Epithelial cell of prostate (primary cell): ENCODE measurements around the gene KSR2.
"Not testable (repeated sequence)": the region's sequence is repeated elsewhere in the genome, so short reads cannot be mapped to it uniquely, and the experiment has no call there.

Experiments
- DNase-seq: peaks from one replicate; pipeline ENCODE4 v3.0.0-alpha.2; 2011; ENCODE audit warnings: low read depth, low spot score
- H3K27ac ChIP-seq: fragments of 450-650 bp; 2 replicates; pipeline ENCODE4 v1.5.1; 2017; ENCODE audit warnings: mild to moderate bottlenecking

KSR2 gene

DNA sequence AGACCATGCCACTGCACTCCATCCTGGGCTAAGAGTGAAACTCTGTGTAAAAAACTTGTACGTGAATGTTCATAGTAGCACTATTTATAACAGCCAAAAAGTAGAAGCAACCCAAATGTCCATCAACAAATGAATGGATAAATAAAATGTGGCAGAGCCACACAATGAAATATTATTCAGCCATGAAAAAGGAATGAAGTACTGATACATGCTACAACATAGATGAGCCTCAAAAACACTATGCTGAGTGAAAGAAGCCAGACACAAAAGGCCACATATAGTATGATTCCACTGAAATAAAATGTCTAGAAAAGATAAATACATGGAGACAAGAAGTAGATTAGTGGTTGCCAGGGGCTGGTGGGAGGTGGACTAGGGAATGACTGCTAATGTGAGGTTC, 72.8 kb downstream of the KSR2 start:
- DNase-seq: no peak
- H3K27ac ChIP-seq: no peak overlapping the region

- H3K27ac ChIP-seq: no peak overlapping the region
- DNase-seq: no peak
Observed at GRCh38 chr12:117892441-117892840, 76.3 kb downstream of the KSR2 start.

DNA sequence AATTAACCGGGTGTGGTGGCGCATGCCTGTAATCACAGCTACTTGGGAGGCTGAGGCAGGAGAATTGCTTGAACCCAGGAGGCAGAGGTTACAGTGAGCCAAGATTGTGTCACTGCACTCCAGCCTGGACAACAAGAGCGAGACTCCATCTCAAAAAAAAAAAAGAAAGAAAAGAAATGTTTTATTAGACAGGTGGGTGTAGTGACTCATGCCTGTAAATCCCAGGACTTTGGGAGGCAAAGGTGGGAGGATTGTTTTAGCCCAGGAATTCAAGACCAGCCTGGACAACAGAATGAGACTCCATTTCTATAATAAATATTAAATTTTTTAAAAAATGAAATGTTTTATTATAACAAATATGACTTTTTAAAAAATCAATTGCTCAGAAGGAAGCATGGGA, 77.5 kb downstream of the KSR2 start:
- H3K27ac ChIP-seq, DNase-seq: not testable (repeated sequence)

- no peak for DNase-seq
- no peak overlapping the region for H3K27ac ChIP-seq
Observed at GRCh38 chr12:117890644-117891043, 78.1 kb downstream of the KSR2 start.

DNA sequence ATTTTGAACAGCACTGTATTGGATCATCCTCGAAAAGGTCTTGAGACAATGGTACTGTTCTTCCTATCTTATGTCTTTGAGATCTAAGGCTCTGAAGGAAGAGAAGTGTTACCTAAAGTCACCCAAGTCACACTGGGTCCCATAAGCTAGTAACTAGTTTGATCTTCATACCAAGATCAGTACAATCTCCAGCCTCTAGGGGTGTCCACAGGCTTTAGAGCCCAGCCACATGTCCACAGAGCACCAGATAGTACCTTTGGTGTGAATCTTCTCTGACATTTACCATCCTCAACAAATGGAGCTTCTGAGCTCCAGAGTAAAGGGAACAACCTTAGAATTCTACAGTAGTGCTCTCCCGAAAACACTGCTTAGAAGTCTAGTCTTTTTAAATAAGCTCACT, 78.7 kb downstream of the KSR2 start:
- no peak overlapping the region for H3K27ac ChIP-seq
- DNase-seq: no peak

- H3K27ac ChIP-seq: no peak overlapping the region
- DNase-seq: no peak
Observed at GRCh38 chr12:117889098-117889497, 79.7 kb downstream of the KSR2 start.

DNA sequence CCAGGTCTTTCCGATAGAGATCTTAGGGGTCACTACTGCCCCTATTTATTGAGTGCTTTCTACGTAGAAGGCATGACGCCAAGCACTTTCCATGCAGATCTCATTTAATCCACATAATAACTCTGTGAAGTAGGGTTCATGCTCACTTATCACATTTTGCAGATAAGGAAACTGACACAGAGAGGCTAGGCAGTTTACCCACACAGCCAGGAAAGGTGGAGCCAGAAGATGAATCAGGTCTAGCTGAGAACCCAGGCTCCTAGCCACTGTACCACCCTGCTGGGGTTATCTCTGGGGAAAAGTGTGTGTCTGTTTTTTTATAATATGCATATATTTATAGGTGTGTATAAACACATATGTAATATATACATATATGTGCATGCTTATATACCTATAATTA, 83.6 kb downstream of the KSR2 start:
- H3K27ac ChIP-seq: no peak overlapping the region
- no peak for DNase-seq

DNA sequence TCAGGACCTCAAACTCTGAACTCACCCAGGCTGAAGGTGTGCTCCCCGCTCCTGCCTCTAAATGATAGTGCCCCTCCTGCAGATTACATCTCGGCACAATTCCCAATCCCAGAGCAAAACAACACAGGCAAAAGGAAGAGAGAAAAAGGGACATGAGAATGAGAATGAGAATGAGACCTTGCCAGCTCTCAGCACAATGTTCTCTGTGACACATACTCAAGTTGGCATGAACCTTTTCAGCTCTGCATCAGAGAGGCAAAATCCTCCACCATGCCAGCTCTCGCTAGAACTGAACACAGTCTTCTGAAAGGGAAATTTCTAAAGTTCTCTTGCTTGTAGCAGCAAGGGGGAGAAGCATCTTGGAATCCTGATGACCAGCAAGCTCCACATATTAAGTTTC, 84.6 kb downstream of the KSR2 start:
- no peak for DNase-seq
- no peak overlapping the region for H3K27ac ChIP-seq

- H3K27ac ChIP-seq: no peak overlapping the region
- no peak for DNase-seq
Observed at GRCh38 chr12:117882603-117883184, 86.1 kb downstream of the KSR2 start.

DNA sequence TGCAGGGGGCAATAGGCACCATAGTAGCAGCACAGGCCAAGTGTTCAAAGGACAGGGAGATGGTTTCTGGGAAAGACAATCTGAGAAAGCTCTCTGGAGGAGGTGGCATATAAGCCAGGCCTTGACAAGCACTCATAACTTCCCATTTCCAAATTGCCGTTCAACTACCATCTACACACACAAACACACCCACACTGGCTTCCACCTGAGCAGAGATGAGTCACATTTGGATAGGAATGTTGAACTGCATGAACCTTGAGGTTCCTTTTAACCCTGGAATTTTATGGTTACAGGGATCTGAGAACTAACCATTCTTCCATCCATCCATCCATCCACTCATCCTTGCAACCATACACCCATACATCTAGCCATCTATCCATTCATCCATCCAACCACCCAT, 86.6 kb downstream of the KSR2 start:
- no peak overlapping the region for H3K27ac ChIP-seq
- no peak for DNase-seq

- no peak for DNase-seq
- H3K27ac ChIP-seq: no peak overlapping the region
Observed at GRCh38 chr12:117881517-117881916, 87.3 kb downstream of the KSR2 start.

GRCh38 chr12:117878605-117879004, 90.2 kb downstream of the KSR2 start:
- no peak overlapping the region for H3K27ac ChIP-seq
- no peak for DNase-seq

DNA sequence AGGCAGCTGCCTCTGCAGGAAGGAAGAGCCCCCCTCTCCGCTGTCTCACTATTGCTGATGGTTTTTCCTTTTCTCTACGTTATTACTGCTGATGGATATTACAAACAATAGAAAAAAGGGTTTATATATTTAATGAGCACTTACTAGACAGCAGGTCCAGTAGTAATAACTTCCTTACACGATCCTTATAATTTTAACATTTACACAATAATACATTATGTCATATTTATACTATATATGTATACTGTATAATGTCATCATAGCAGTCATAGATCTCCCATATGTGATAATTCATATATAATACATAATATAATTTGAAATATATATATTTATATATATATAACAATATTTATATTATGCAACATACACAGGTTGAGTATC, 92.4 kb downstream of the KSR2 start:
- no peak for DNase-seq
- H3K27ac ChIP-seq: no peak overlapping the region

DNA sequence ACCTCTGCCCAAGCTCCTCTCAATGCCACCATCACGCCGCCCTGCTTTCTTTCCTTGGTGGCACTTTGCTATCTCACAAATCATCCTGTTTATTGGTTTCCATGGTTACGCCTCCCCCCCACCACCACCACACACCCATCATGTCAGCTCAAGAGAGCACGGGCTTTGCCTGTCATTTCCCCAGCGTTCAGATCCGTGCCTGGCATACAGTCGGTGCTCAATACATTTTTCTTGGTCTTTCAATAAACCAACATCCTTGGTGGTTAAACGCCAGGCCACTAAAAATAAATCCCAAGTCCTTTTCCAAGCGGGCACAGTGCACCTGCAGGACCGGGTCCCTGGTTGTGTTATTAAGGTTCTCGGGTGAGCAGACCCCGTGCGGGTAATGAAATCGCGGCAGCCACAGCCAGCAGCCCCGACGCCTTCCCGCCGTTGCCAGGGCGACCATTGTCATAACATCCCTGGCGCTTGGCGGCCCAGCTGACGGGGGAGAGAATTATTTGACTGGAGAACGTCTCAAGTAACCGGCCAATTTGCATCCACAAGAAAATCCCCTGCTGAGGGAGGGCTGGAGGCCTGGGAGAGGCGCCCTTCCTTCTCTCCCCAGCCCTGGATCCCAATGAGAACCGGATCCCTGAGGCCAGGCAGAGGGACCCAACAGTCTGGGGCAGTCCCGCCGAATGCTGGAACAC, 92.9 kb downstream of the KSR2 start:
- no peak for DNase-seq
- no peak overlapping the region for H3K27ac ChIP-seq

DNA sequence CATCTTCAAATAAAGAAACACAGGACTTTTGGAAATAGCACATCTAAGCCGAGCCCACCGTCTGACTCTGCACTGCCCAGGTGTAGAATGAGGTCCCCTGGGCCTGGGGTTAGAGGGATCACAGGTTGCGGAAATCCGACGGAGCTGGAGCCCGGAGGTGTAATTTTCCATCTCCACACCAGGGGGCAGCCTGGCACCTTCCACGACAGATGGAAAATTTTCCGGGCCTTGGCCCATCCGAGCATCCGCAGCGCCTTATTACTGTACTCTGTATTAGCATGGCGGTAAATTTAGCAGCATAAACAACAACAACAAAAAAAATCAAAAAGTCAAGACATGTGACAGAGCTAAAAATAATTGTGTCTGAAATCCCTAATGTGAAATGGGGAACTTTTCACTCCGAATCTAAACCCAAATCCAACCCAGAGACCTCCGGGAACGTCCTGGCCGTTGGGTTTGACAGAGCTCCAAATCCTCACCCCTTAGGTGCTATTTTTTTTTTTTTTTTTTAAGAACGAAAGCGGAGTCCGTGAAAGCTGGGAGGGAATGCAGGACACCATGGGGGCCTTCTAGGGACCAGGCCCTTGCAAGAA, 93.9 kb downstream of the KSR2 start:
- DNase-seq: no peak
- no peak overlapping the region for H3K27ac ChIP-seq

GRCh38 chr12:117874198-117874597, 94.6 kb downstream of the KSR2 start:
- not testable (repeated sequence) for H3K27ac ChIP-seq, DNase-seq

DNA sequence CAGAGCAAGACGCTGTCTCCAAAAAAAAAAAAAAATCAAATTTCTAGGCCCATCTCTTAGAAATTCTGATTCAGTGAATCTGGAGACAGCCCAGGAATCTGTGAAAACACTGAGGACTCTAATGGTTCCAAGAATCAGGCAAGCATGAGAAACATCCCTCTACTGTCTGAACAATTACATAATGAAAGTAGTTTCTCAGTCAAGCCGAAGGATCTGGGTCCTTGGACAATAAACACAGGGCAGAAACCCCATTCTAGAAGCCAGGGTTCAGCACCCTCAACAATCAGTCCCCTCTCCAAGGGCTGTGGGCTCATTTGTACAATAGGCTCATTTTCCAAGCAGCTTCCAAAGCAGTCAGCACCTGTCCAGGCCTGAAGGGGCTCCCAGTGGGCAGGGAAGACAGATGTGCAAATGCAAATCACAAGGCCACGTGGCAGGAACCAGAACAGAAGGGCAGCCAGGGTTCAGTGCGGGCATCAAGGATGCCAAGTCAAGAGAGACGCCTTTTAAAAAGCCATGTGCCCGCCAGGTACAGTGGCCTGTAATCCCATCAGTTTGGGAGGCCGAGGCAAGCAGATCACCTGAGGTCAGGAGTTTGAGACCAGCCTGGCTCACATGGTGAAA, 96.1 kb downstream of the KSR2 start:
- no peak for DNase-seq
- no peak overlapping the region for H3K27ac ChIP-seq

DNA sequence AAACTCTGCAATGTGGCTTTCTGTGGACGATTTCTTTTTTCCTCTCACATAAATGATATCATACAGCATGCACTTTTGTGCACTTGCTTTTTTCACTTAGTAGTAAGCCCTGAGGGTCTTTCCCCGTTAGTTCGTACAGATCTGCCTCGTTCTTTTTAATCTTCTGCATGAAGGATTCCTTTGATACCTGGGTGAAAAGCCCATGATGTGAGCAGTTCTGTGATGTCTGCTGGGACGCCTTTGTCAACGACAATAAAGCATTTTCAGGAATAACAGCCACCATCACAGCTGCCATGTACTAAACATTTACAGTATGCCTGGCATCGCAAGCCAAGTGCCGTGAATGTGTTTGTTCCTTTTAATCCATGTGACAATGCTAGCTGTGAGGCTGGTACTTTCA, 99.2 kb downstream of the KSR2 start:
- DNase-seq: no peak

DNA sequence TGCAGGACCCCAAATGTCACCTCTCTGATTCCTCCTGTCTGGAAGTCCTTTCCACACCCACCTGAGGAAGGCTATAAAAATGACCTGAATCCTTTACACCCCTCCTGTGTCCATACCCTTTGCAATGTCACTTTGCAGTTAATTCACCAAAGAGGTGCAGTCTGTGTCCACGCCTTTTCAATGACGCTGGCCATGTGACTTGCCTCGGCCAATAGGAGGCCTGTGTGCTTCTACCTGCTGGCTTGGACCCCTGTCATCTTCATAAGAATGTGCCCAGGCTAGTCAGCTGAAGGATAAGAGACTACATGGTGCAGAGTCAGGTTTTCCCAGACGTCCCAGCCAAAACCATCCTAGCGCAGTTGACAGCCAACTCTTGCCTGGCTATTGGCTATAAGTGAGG, 101.4 kb downstream of the KSR2 start:
- no peak for DNase-seq

More for the DNA sequence above, 99.2 kb downstream of the KSR2 start:
- no peak overlapping the region for H3K27ac ChIP-seq

DNA sequence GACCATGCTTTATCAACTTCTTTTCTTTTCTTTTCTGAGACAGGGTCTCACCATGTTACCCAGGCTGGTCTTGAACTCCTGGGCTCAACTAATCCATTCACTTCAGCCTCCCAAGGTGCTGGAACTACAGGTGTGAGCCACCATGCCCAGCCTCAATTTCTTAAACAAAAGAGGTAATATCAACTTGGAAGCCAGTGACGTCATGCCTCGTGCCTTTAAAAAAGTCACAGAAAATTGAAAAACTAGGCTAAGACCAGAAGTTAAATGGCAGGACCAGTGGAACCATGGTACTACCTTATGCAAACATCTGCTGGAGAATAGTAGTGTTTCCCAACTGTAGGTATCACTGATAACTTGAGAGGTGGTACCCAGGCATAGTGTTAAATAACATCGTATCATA, 103.3 kb downstream of the KSR2 start:
- no peak for DNase-seq
- H3K27ac ChIP-seq: no peak overlapping the region

More for the DNA sequence above, 101.4 kb downstream of the KSR2 start:
- H3K27ac ChIP-seq: no peak overlapping the region

GRCh38 chr12:117863002-117863709, 105.6 kb downstream of the KSR2 start:
- no peak overlapping the region for H3K27ac ChIP-seq
- DNase-seq: peak; percentile 43
